22Rv1 (cell line): ENCODE results near the gene ACOX3.

Source experiments
- ZFX ChIP-seq: fragments of 450-650 bp; IDR thresholded peaks from 2 replicates; pipeline ENCODE4 v1.6.1; 2017; ENCODE audit warnings: antibody characterized with exemption, borderline replicate concordance
- TF ChIP-seq, protein P1 (sequence below): fragments of 450-650 bp; IDR thresholded peaks from 2 replicates; pipeline ENCODE4 v1.5.1; 2017; ENCODE audit warnings: mild to moderate bottlenecking

DNA sequence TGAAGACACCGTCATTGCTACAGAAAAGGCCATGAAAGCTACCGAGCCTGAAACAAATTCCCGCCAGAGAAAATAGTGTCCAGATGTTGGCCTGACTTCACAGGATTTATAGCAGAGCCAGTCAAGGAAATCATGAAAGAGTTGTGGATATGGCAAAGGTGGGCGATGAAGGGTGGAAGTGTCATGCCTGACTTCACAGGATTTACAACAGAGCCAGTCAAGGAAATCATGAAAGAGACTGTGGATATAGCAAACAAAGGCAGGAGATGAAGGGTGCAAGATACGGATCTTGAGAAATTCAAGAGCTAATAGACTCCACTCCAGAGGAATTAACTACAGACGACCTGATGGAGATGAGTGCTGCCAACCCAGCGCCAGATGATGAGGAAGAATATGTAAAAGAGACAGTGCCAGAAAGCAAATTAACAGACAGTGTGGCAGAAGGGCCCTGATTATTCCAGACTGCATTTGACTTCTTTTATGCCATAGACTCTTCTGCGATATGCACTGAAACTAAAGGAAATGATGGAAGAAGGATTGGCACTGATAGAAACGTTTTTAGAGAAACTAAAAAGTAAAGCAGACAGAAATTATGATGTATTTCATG lies 17.2 kb upstream of the ACOX3 start:
- TF ChIP-seq, protein P1, sequence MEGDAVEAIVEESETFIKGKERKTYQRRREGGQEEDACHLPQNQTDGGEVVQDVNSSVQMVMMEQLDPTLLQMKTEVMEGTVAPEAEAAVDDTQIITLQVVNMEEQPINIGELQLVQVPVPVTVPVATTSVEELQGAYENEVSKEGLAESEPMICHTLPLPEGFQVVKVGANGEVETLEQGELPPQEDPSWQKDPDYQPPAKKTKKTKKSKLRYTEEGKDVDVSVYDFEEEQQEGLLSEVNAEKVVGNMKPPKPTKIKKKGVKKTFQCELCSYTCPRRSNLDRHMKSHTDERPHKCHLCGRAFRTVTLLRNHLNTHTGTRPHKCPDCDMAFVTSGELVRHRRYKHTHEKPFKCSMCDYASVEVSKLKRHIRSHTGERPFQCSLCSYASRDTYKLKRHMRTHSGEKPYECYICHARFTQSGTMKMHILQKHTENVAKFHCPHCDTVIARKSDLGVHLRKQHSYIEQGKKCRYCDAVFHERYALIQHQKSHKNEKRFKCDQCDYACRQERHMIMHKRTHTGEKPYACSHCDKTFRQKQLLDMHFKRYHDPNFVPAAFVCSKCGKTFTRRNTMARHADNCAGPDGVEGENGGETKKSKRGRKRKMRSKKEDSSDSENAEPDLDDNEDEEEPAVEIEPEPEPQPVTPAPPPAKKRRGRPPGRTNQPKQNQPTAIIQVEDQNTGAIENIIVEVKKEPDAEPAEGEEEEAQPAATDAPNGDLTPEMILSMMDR, result no peak
- TF ChIP-seq ZFX, result no peak
